Karpas-422 (cell line): Measurements from ENCODE around the gene SLC12A8. TPM values are rescaled to one million over a fixed set of nuclear protein-coding genes. Genes with fewer than 3 reads are reported as not detected.

Experiments used
- DNase-seq: peaks from one replicate; pipeline ENCODE4 v3.0.0-alpha.2; 2015
- H2AFZ ChIP-seq: fragments of 200-600 bp; sonication (generic); 2 replicates; pipeline ENCODE4 v1.6.1; 2014; ENCODE audit warnings: antibody characterized with exemption, low read length, mixed read lengths
- H3K27ac ChIP-seq: fragments of 200-600 bp; sonication (generic); 2 replicates; pipeline ENCODE4 v1.5.1; 2014; ENCODE audit warnings: mild to moderate bottlenecking, low read length, moderate library complexity
- H3K27me3 ChIP-seq: fragments of 200-600 bp; sonication (generic); 2 replicates; pipeline ENCODE4 v1.6.1; 2014; ENCODE audit warnings: low read length, mixed read lengths
- H3K36me3 ChIP-seq: fragments of 200-600 bp; sonication (generic); 2 replicates; pipeline ENCODE4 v1.6.1; 2014; ENCODE audit warnings: low read length, mixed read lengths; ENCODE audit not compliant: insufficient read depth
- H3K4me1 ChIP-seq: fragments of 200-600 bp; sonication (generic); 2 replicates; pipeline ENCODE4 v1.6.1; 2014; ENCODE audit warnings: mild to moderate bottlenecking, low read length, mixed read lengths
- H3K4me2 ChIP-seq: fragments of 200-600 bp; sonication (generic); 2 replicates; pipeline ENCODE4 v1.6.1; 2014; ENCODE audit warnings: low read length, low read depth, mild to moderate bottlenecking; ENCODE audit not compliant: poor library complexity, severe bottlenecking
- H3K4me3 ChIP-seq: fragments of 200-600 bp; sonication (generic); 2 replicates; pipeline ENCODE4 v1.5.1; 2014; ENCODE audit warnings: mild to moderate bottlenecking, antibody characterized with exemption, low read length, mixed read lengths
- H3K79me2 ChIP-seq: fragments of 200-600 bp; sonication (generic); 2 replicates; pipeline ENCODE4 v1.6.1; 2014; ENCODE audit warnings: mild to moderate bottlenecking, low read length, mixed read lengths
- H3K9ac ChIP-seq: fragments of 200-600 bp; sonication (generic); 2 replicates; pipeline ENCODE4 v1.6.0; 2014; ENCODE audit warnings: low read length
- H3K9me2 ChIP-seq: fragments of 200-600 bp; sonication (generic), shearing (Covaris generic); replicated peaks from 2 replicates; pipeline ENCODE4 v1.6.0; 2014; ENCODE audit warnings: mild to moderate bottlenecking, low read length, moderate library complexity; ENCODE audit not compliant: insufficient read depth
- H3K9me3 ChIP-seq: fragments of 300-700, 200-600 bp; sonication (generic); 2 replicates; pipeline ENCODE4 v1.6.1; 2014; ENCODE audit warnings: low read length, mixed read lengths
- H4K20me1 ChIP-seq: fragments of 200-600 bp; sonication (generic); 2 replicates; pipeline ENCODE4 v1.6.1; 2014; ENCODE audit warnings: mild to moderate bottlenecking, antibody characterized with exemption, low read length, low read depth; ENCODE audit not compliant: insufficient read depth
- total RNA-seq: library from RNA; depleted of rRNA; stranded (reverse); fragments of >200 nt; shearing (Covaris generic); gene quantifications from 2 replicates; pipeline ENCODE4 v1.2.3, GENCODE V29; 2014; ENCODE audit warnings: low replicate concordance

Gene SLC12A8
- total RNA-seq, 1 experiment from 2014 or later = 156 TPM

GRCh38 chr3:125134952-125135351, 77.6 kb downstream of the SLC12A8 start:
- Histone ChIP-seq H3K36me3 (no peaks in the 10 kb centered on the region), H3K9me2 (no peaks in the 10 kb centered on the region), H3K9ac (no peak overlapping the region), H3K9me3 (no peaks in the 10 kb centered on the region), H3K79me2 (no peaks in the 10 kb centered on the region), H4K20me1 (no peaks in the 10 kb centered on the region), H3K27me3 (no peaks in the 10 kb centered on the region), H3K4me1 (peaks cover 82% of the 10 kb centered on the region), H3K4me2 (no peak overlapping the region), H2AFZ (no peak overlapping the region), H3K27ac (peak overlapping the region; percentile 10; the same call in 1 of the 2 replicates), H3K4me3 (no peak overlapping the region)
- no peak for DNase-seq

- Histone ChIP-seq H3K27ac (peak overlapping the region; percentile 80), H3K4me3 (peak overlapping the region; percentile 1; the same call in 1 of the 2 replicates), H3K9ac (peak overlapping the region; percentile 36), H3K9me3 (no peaks in the 10 kb centered on the region), H3K4me2 (peak overlapping the region; percentile 38), H3K36me3 (no peaks in the 10 kb centered on the region), H4K20me1 (no peaks in the 10 kb centered on the region), H3K4me1 (peaks cover 81% of the 10 kb centered on the region), H2AFZ (0 out of 2 replicates have a peak overlapping the region, but pooled peaks have one; percentile 24), H3K9me2 (no peaks in the 10 kb centered on the region), H3K27me3 (no peaks in the 10 kb centered on the region), H3K79me2 (no peaks in the 10 kb centered on the region)
- peak; percentile 89 for DNase-seq
Measured at GRCh38 chr3:125132815-125133214, 79.7 kb downstream of the SLC12A8 start.

GRCh38 chr3:125129512-125129997, 83.0 kb downstream of the SLC12A8 start:
- no peaks in the 10 kb centered on the region for H3K9me3 ChIP-seq
- H3K27ac ChIP-seq = peak overlapping the region; percentile 80
- no peaks in the 10 kb centered on the region for H3K27me3 ChIP-seq
- H3K9me2 ChIP-seq = no peaks in the 10 kb centered on the region
- 0 out of 2 replicates have a peak overlapping the region, but pooled peaks have one; percentile 16 for H2AFZ ChIP-seq
- no peaks in the 10 kb centered on the region for H3K36me3 ChIP-seq
- peaks cover 81% of the 10 kb centered on the region for H3K4me1 ChIP-seq
- no peak overlapping the region for H3K4me3 ChIP-seq
- peak overlapping the region; percentile 26 for H3K4me2 ChIP-seq
- peak; percentile 73 for DNase-seq
- peak overlapping the region; percentile 43 for H3K9ac ChIP-seq
- H3K79me2 ChIP-seq = no peaks in the 10 kb centered on the region
- no peaks in the 10 kb centered on the region for H4K20me1 ChIP-seq

GRCh38 chr3:125128861-125129501, 83.6 kb downstream of the SLC12A8 start:
- Histone ChIP-seq H2AFZ (peak overlapping the region; percentile 40), H3K4me2 (peak overlapping the region; percentile 26)

GRCh38 chr3:125126323-125126722, 86.2 kb downstream of the SLC12A8 start:
- no peaks in the 10 kb centered on the region for H4K20me1 ChIP-seq
- H3K4me2 ChIP-seq = no peak overlapping the region
- peaks cover 77% of the 10 kb centered on the region for H3K4me1 ChIP-seq
- no peak overlapping the region for H3K9ac ChIP-seq
- H3K36me3 ChIP-seq = no peaks in the 10 kb centered on the region
- peaks cover 11% of the 10 kb centered on the region for H3K79me2 ChIP-seq
- peak overlapping the region; percentile 72 for H2AFZ ChIP-seq
- H3K9me3 ChIP-seq = no peaks in the 10 kb centered on the region
- H3K27ac ChIP-seq = peak overlapping the region; percentile 65
- no peak overlapping the region for H3K4me3 ChIP-seq
- no peak for DNase-seq
- no peaks in the 10 kb centered on the region for H3K27me3 ChIP-seq
- H3K9me2 ChIP-seq = no peaks in the 10 kb centered on the region

More at GRCh38 chr3:125128861-125129501, 83.6 kb downstream of the SLC12A8 start:
- Histone ChIP-seq H3K36me3 (no peaks in the 10 kb centered on the region), H3K27me3 (no peaks in the 10 kb centered on the region), H3K27ac (peak overlapping the region; percentile 80), H3K79me2 (no peaks in the 10 kb centered on the region), H3K9me2 (no peaks in the 10 kb centered on the region), H3K9me3 (no peaks in the 10 kb centered on the region), H4K20me1 (no peaks in the 10 kb centered on the region), H3K4me1 (peaks cover 79% of the 10 kb centered on the region), H3K4me3 (no peak overlapping the region), H3K9ac (peak overlapping the region; percentile 43; the same call in 1 of the 2 replicates)
- peak; percentile 41 for DNase-seq

- DNase-seq = no peak
- Histone ChIP-seq H3K27me3 (no peaks in the 10 kb centered on the region), H3K4me3 (no peak overlapping the region), H2AFZ (peak overlapping the region; percentile 72), H3K4me2 (no peak overlapping the region), H3K9me2 (no peaks in the 10 kb centered on the region), H4K20me1 (no peaks in the 10 kb centered on the region), H3K9ac (no peak overlapping the region), H3K27ac (peak overlapping the region; percentile 65), H3K79me2 (peaks cover 16% of the 10 kb centered on the region), H3K4me1 (peaks cover 77% of the 10 kb centered on the region), H3K9me3 (no peaks in the 10 kb centered on the region), H3K36me3 (no peaks in the 10 kb centered on the region)
Measured at GRCh38 chr3:125125821-125126245, 86.7 kb downstream of the SLC12A8 start.

GRCh38 chr3:125123451-125124305, 88.9 kb downstream of the SLC12A8 start:
- Histone ChIP-seq H4K20me1 (no peaks in the 10 kb centered on the region), H3K36me3 (no peaks in the 10 kb centered on the region), H3K27ac (peak overlapping the region; percentile 96), H3K9me3 (no peaks in the 10 kb centered on the region), H3K9me2 (no peaks in the 10 kb centered on the region), H3K4me3 (peak overlapping the region; percentile 69; the same call in 1 of the 2 replicates), H3K4me2 (peak overlapping the region; percentile 80), H3K4me1 (peaks cover 77% of the 10 kb centered on the region), H3K27me3 (no peaks in the 10 kb centered on the region), H3K9ac (peak overlapping the region; percentile 77), H3K79me2 (peaks cover 16% of the 10 kb centered on the region), H2AFZ (peak overlapping the region; percentile 26)
- peak; percentile 79 for DNase-seq
